Testis (tissue), 3 donors: ENCODE data around the gene KRTAP5-9. TPM values are rescaled to one million over a fixed set of nuclear protein-coding genes. Genes with fewer than 3 reads are reported as not detected.
"Not testable (repeated sequence)": the region's sequence is repeated elsewhere in the genome, so short reads cannot be mapped to it uniquely, and the experiment has no call there.

ENCODE experiments used
- DNase-seq: peaks from one replicate; pipeline ENCODE4 v3.0.0-alpha.2; 2019
- H3K27ac ChIP-seq, 2 donors: fragments of 200-600 bp; sonication (generic); one replicate each; pipeline ENCODE4 v1.5.1; 2019
- H3K27me3 ChIP-seq: fragments of 200-600 bp; sonication (generic); one replicate; pipeline ENCODE4 v1.5.1; 2019
- H3K36me3 ChIP-seq: fragments of 200-600 bp; sonication (generic); one replicate; pipeline ENCODE4 v1.5.1; 2017; ENCODE audit warnings: low read depth; ENCODE audit errors: missing control alignments
- H3K4me1 ChIP-seq: fragments of 200-600 bp; sonication (generic); one replicate; pipeline ENCODE4 v1.5.1; 2019
- H3K4me3 ChIP-seq, 2 donors: fragments of 200-600 bp; sonication (generic); one replicate each; pipeline ENCODE4 v1.5.1; 2017 to 2019
- H3K9me3 ChIP-seq: fragments of 200-600 bp; sonication (generic); one replicate; pipeline ENCODE4 v1.5.1; 2017
- POLR2A ChIP-seq: fragments of 450-650 bp; IDR thresholded peaks from one replicate; pipeline ENCODE4 v1.6.1; 2017; ENCODE audit warnings: antibody characterized with exemption, mild to moderate bottlenecking, moderate library complexity
- WGBS, 2 donors: methylation state at CpG; one replicate each; pipeline ENCODE4 v1.1.5; 2018; 5-methylcytosine and 5-hydroxymethylcytosine counted together
- intact Hi-C: fragments of 100-400 bp; cut with DNase I; formaldehyde crosslinking; loops from one replicate; pipeline ENCODE4 v1.15.1; 2023; ENCODE audit warnings: low total_unique reads
- polyA plus RNA-seq: library from polyadenylated mRNA; stranded (reverse); fragments of 350-450 nt; fragmentation: Illumina TruSeq; extraction: RNeasy Lipid Tissue Mini Kit (QIAGEN cat#74804); gene quantifications from one replicate; pipeline ENCODE4 v1.2.3, GENCODE V29; 2014; ENCODE audit warnings: low read depth, low replicate concordance; ENCODE audit not compliant: insufficient read depth
- total RNA-seq, 2 donors: library from RNA; depleted of rRNA; stranded (reverse); fragments of >200 nt; gene quantifications; one replicate each; pipeline ENCODE4 v1.2.3, GENCODE V29; 2016
- TF ChIP-seq, protein P1 (sequence below), 3 experiments: fragments of 450-650 bp in 2 of 3; fragments of 200-600 bp in 1 of 3; sonication (generic) in 1 of 3; IDR thresholded peaks; one replicate each; pipeline ENCODE4 v1.5.1; 2016 to 2019; ENCODE audit warnings: antibody characterized with exemption in 3 of 3, mild to moderate bottlenecking in 2 of 3, moderate library complexity in 1 of 3

KRTAP5-9 gene
- total and polyA plus RNA-seq, 3 donors from 2014 or later = 1.4 to 3.6 (median 1.5) TPM

DNA sequence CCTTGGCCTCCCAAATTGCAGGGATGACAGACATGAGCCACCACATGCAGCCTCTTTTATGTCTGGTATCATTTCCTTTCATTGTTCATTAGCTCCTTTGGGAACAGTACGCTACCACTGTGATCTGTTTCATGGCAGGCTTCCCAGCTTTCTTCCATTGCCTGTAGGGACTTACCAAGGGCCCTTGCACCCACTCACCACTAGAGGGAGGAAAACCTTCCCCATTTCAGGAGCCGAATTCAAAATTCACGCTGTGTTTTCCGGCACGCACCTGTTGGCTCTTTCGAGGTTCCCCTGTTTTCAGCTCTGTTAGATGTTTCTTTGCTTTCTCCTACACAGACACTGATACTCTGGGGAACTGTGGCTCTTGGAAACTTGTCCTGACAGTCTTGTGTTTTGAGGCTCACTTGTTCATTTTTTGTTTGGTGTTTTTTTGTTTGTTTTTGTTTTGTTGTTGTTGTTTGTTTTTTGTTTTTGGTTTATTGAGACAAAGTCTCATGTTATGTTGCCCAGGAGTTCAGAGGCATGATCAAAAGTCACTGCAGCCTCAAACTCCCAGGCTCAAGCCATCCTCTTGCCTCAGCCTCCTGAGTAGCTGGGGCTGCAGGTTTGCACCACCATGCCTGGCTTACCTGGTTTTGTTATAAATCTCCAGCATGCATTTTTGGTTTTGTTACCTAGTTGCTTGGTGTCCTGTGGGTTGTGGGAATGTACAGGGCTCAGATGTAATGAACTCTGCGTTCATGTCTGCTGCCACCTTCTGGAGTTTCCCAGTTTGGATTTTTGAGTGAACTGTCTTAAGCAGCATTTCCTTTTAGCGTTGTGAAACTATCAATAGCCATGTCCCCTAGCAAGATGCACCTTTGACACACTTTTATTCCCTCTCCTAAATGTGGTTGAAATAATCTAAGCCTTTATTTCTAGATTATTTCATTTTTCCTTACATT is 32.1 kb downstream of the KRTAP5-9 start:
- no peaks in the 10 kb centered on the region for H3K27me3 ChIP-seq
- no peaks in the 10 kb centered on the region for H3K4me1 ChIP-seq
- H3K4me3 ChIP-seq = no peak overlapping the region
- TF ChIP-seq POLR2A = no peak
- TF ChIP-seq, protein P1, sequence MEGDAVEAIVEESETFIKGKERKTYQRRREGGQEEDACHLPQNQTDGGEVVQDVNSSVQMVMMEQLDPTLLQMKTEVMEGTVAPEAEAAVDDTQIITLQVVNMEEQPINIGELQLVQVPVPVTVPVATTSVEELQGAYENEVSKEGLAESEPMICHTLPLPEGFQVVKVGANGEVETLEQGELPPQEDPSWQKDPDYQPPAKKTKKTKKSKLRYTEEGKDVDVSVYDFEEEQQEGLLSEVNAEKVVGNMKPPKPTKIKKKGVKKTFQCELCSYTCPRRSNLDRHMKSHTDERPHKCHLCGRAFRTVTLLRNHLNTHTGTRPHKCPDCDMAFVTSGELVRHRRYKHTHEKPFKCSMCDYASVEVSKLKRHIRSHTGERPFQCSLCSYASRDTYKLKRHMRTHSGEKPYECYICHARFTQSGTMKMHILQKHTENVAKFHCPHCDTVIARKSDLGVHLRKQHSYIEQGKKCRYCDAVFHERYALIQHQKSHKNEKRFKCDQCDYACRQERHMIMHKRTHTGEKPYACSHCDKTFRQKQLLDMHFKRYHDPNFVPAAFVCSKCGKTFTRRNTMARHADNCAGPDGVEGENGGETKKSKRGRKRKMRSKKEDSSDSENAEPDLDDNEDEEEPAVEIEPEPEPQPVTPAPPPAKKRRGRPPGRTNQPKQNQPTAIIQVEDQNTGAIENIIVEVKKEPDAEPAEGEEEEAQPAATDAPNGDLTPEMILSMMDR (IDR thresholded peaks at IDR 0.05) = peak; percentile 59 to 75 (median 71)
- no peaks in the 10 kb centered on the region for H3K9me3 ChIP-seq
- no peaks in the 10 kb centered on the region for H3K36me3 ChIP-seq
- whole genome bisulfite sequencing, 2 donors = 18 to 19% methylated on average over 8 of the region's 8 CpGs
- peak; percentile 89 for DNase-seq
- intact Hi-C loops = no loop called here
- H3K27ac ChIP-seq = no peak overlapping the region

GRCh38 chr11:71581826-71582225 is 33.6 kb downstream of the KRTAP5-9 start:
- H3K27ac ChIP-seq = no peak overlapping the region
- no peaks in the 10 kb centered on the region for H3K9me3 ChIP-seq
- WGBS, 2 donors = 80 to 89% methylated on average over 4 of the region's 4 CpGs

GRCh38 chr11:71582309-71582895 is 34.2 kb downstream of the KRTAP5-9 start, which contains the start of gene KRTAP5-11:
Gene KRTAP5-11 (minus strand): TSS chr11:71582875. CDS start chr11:71582837, 38 bp downstream.
- TF ChIP-seq, protein P1 (IDR thresholded peaks at IDR 0.05) = no peak
- no peak for TF ChIP-seq POLR2A
- Histone ChIP-seq H3K4me3 (no peak within 1 kb of the TSS), H3K27ac (no peak within 1 kb of the TSS), H3K9me3 (no peaks in the 10 kb centered on the region), H3K36me3 (no peaks in the 10 kb centered on the region), H3K27me3 (no peaks in the 10 kb centered on the region), H3K4me1 (no peaks in the 10 kb centered on the region)
- intact Hi-C loops = no loop called here
- WGBS, 2 donors = 66 to 67% methylated on average over 2 to 3 of the region's 3 CpGs
- DNase-seq = no peak

More at GRCh38 chr11:71581826-71582225, 33.6 kb downstream of the KRTAP5-9 start:
- TF ChIP-seq POLR2A = no peak
- TF ChIP-seq, protein P1 (IDR thresholded peaks at IDR 0.05) = no peak
- Histone ChIP-seq H3K27me3 (no peaks in the 10 kb centered on the region), H3K4me3 (no peak overlapping the region), H3K4me1 (no peaks in the 10 kb centered on the region), H3K36me3 (no peaks in the 10 kb centered on the region)
- intact Hi-C loops = no loop called here
- no peak for DNase-seq

GRCh38 chr11:71582969-71583368 is 34.7 kb downstream of the KRTAP5-9 start:
- H3K27me3 ChIP-seq, DNase-seq, H3K27ac ChIP-seq, intact Hi-C loops, H3K9me3 ChIP-seq, H3K4me1 ChIP-seq, H3K36me3 ChIP-seq, H3K4me3 ChIP-seq: not testable (repeated sequence)
- WGBS, 2 donors = 89 to 91% methylated on average over 2 of the region's 2 CpGs

- intact Hi-C loops, H3K4me3 ChIP-seq: not testable (repeated sequence)
- WGBS, 2 donors = 69 to 82% methylated on average over 5 of the region's 5 CpGs
Measured at GRCh38 chr11:71585673-71586072, 37.5 kb downstream of the KRTAP5-9 start.

DNA sequence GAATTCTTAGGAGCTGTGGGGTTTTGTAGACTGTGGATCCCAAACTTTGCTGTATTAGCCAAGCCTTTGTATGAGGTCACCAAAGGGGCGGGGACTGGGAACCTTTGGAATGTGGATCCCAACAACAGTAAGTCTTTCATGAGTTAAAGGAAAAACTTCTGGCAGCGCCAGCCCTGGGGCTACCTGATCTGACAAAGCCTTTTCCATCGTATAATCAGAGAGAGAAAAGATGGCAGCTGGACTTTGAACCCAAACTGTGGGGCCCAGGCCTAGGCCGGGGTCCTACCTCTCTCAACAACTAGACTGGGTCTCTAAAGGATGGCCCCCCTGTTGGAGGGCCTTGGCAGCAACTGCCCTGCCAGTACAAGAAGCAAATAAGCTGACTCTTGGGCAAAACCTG is 40.1 kb downstream of the KRTAP5-9 start:
- DNase-seq, intact Hi-C loops, H3K4me3 ChIP-seq, H3K9me3 ChIP-seq, H3K36me3 ChIP-seq, H3K27me3 ChIP-seq, H3K4me1 ChIP-seq, H3K27ac ChIP-seq: not testable (repeated sequence)
- WGBS, 2 donors = 66 to 69% methylated on average over 4 of the region's 4 CpGs

More at GRCh38 chr11:71585673-71586072, 37.5 kb downstream of the KRTAP5-9 start:
- H3K27me3 ChIP-seq, H3K36me3 ChIP-seq, H3K4me1 ChIP-seq, DNase-seq, H3K9me3 ChIP-seq, H3K27ac ChIP-seq: not testable (repeated sequence)

- H3K27me3 ChIP-seq, DNase-seq, H3K4me1 ChIP-seq, H3K27ac ChIP-seq, H3K9me3 ChIP-seq, H3K36me3 ChIP-seq, H3K4me3 ChIP-seq, intact Hi-C loops: not testable (repeated sequence)
- 65 to 67% methylated on average over 10 to 11 of the region's 11 CpGs for WGBS, 2 donors
Measured at GRCh38 chr11:71588822-71589545, 40.8 kb downstream of the KRTAP5-9 start.

GRCh38 chr11:71589546-71589920 is 41.3 kb downstream of the KRTAP5-9 start:
- H3K27ac ChIP-seq, H3K36me3 ChIP-seq, H3K9me3 ChIP-seq, H3K27me3 ChIP-seq, H3K4me1 ChIP-seq, H3K4me3 ChIP-seq, intact Hi-C loops, DNase-seq: not testable (repeated sequence)
- 74 to 76% methylated on average over 8 of the region's 8 CpGs for WGBS, 2 donors
